H1 (cell line): ENCODE results near the gene UBE2Q2. TPM values are rescaled to one million over a fixed set of nuclear protein-coding genes. Genes with fewer than 3 reads are reported as not detected.

Source experiments
- CTCF ChIA-PET: fragments of 300-600 bp; sonication (Branson Sonifier 250); formaldehyde crosslinking; loops from one replicate; lab custom pipeline; 2021; ENCODE audit not compliant: partially characterized antibody; lab: Charles Lee
- POLR2A ChIA-PET: fragments of 300-600 bp; sonication (Branson Sonifier 250); formaldehyde crosslinking; loops from one replicate; lab custom pipeline; 2021; ENCODE audit warnings: inconsistent platforms; ENCODE audit not compliant: partially characterized antibody; lab: Charles Lee
- DNase-seq, 2 experiments: peaks; one replicate each; pipeline versions ENCODE4 v3.0.0 to v3.0.0-alpha.2; 2010 to 2022; ENCODE audit warnings: low spot score in 2 of 2, low read depth in 1 of 2, mixed read lengths in 1 of 2
- FAIRE-seq: peaks from 2 replicates; lab custom pipeline; 2011; peaks lifted over from hg19 to GRCh38; lab: Jason Lieb, UNC
- H2AFZ ChIP-seq: 2 replicates; pipeline ENCODE4 v1.8.1; 2012; ENCODE audit warnings: low read length, inconsistent platforms
- H2AK5ac ChIP-seq: 2 replicates; pipeline ENCODE4 v1.6.1; 2013; ENCODE audit warnings: low read depth, low read length
- H2BK120ac ChIP-seq: replicated peaks from 2 replicates; pipeline ENCODE3; 2013; ENCODE audit warnings: low read depth, low read length, inconsistent platforms
- H2BK12ac ChIP-seq: 2 replicates; pipeline ENCODE4 v1.6.1; 2013; ENCODE audit warnings: low read depth, low read length
- H2BK15ac ChIP-seq: 2 replicates; pipeline ENCODE4 v1.6.1; 2013; ENCODE audit warnings: low read length
- H2BK20ac ChIP-seq: 2 replicates; pipeline ENCODE4 v1.6.1; 2013; ENCODE audit warnings: low read length
- H2BK5ac ChIP-seq: 2 replicates; pipeline ENCODE4 v1.6.1; 2013; ENCODE audit warnings: low read depth, low read length
- H3K14ac ChIP-seq: 2 replicates; pipeline ENCODE4 v1.6.1; 2013; ENCODE audit warnings: inconsistent platforms; ENCODE audit not compliant: insufficient read length
- H3K18ac ChIP-seq: 2 replicates; pipeline ENCODE4 v1.6.1; 2013; ENCODE audit warnings: low read length; ENCODE audit errors: extremely low read depth
- H3K23ac ChIP-seq: 2 replicates; pipeline ENCODE4 v1.6.1; 2013; ENCODE audit warnings: inconsistent platforms; ENCODE audit not compliant: insufficient read length
- H3K23me2 ChIP-seq: 2 replicates; pipeline ENCODE4 v1.6.1; 2013; ENCODE audit warnings: low read depth, low read length
- H3K27ac ChIP-seq: 2 replicates; pipeline ENCODE4 v1.6.1; 2011; ENCODE audit warnings: low read depth, low read length, inconsistent platforms
- H3K27me3 ChIP-seq, 4 experiments: replicated peaks in 1 of 4; 1 replicate in 1 of 4; 2 replicates in 3 of 4; pipeline versions ENCODE4 v1.6.1 to v1.8.1; 2011 to 2013; ENCODE audit warnings: low read length in 3 of 4, mild to moderate bottlenecking in 3 of 4, inconsistent platforms in 2 of 4, mixed read lengths in 2 of 4, moderate library complexity in 1 of 4; ENCODE audit not compliant: control insufficient read depth in 3 of 4, insufficient read depth in 3 of 4; ENCODE audit errors: extremely low read depth in 1 of 4
- H3K36me3 ChIP-seq, 4 experiments: 2 replicates each; pipeline versions ENCODE4 v1.6.1 to v1.8.1; 2011 to 2013; ENCODE audit warnings: mild to moderate bottlenecking in 4 of 4, low read length in 3 of 4, moderate library complexity in 2 of 4, control low read depth in 1 of 4, inconsistent platforms in 1 of 4; ENCODE audit not compliant: insufficient read depth in 4 of 4, control insufficient read depth in 2 of 4
- H3K4ac ChIP-seq: replicated peaks from 2 replicates; pipeline ENCODE3; 2013; ENCODE audit warnings: low read length, low read depth, mixed read lengths, inconsistent platforms; ENCODE audit not compliant: insufficient read length
- H3K4me1 ChIP-seq, 4 experiments: replicated peaks in 1 of 4; 1 replicate in 1 of 4; 2 replicates in 3 of 4; pipeline versions ENCODE4 v1.6.1 to v1.8.1; 2011 to 2013; ENCODE audit warnings: low read length in 3 of 4, inconsistent platforms in 2 of 4, mixed read lengths in 1 of 4; ENCODE audit not compliant: insufficient read depth in 4 of 4, control insufficient read depth in 3 of 4
- H3K4me2 ChIP-seq, 2 experiments: 2 replicates each; pipeline versions ENCODE4 v1.6.1 to v1.8.1; 2011 to 2013; ENCODE audit warnings: low read depth in 2 of 2, low read length in 2 of 2, control low read depth in 1 of 2, inconsistent platforms in 1 of 2, mild to moderate bottlenecking in 1 of 2; ENCODE audit not compliant: insufficient read depth in 1 of 2
- H3K4me3 ChIP-seq, 4 experiments: fragments of 200-600, 300-600 bp in 1 of 4; sonication (generic), shearing (Covaris generic), sonication (Bioruptor Twin) in 1 of 4; 2 replicates each; pipeline versions ENCODE4 v1.5.1 to v1.8.1; 2011 to 2016; ENCODE audit warnings: low read length in 4 of 4, low read depth in 3 of 4, control low read depth in 2 of 4, inconsistent platforms in 2 of 4, mild to moderate bottlenecking in 2 of 4, mixed read lengths in 1 of 4, moderate library complexity in 1 of 4; ENCODE audit not compliant: insufficient read depth in 2 of 4; ENCODE audit errors: extremely low read depth in 1 of 4
- H3K56ac ChIP-seq: replicated peaks from 2 replicates; pipeline ENCODE3; 2013; ENCODE audit warnings: low read depth, mild to moderate bottlenecking, mixed read lengths, low read length, inconsistent platforms; ENCODE audit not compliant: insufficient read length
- H3K79me1 ChIP-seq: 2 replicates; pipeline ENCODE4 v1.6.1; 2013; ENCODE audit warnings: low read depth, low read length, control low read depth
- H3K79me2 ChIP-seq, 2 experiments: 2 replicates each; pipeline versions ENCODE4 v1.6.1 to v1.8.1; 2012 to 2013; ENCODE audit warnings: low read length in 2 of 2, mild to moderate bottlenecking in 2 of 2, inconsistent platforms in 1 of 2; ENCODE audit not compliant: insufficient read depth in 2 of 2, control insufficient read depth in 1 of 2
- H3K9ac ChIP-seq, 4 experiments: replicated peaks in 1 of 4; 1 replicate in 1 of 4; 2 replicates in 3 of 4; pipeline versions ENCODE4 v1.6.1 to v1.8.1; 2011 to 2013; ENCODE audit warnings: low read depth in 3 of 4, low read length in 3 of 4, control low read depth in 2 of 4, mild to moderate bottlenecking in 2 of 4, moderate library complexity in 2 of 4, inconsistent platforms in 1 of 4; ENCODE audit errors: extremely low read depth in 1 of 4
- H3K9me3 ChIP-seq, 2 experiments: 2 replicates each; pipeline versions ENCODE4 v1.6.1 to v1.8.1; 2012 to 2013; ENCODE audit warnings: mild to moderate bottlenecking in 2 of 2, moderate library complexity in 2 of 2, control low read depth in 1 of 2, inconsistent platforms in 1 of 2, low read depth in 1 of 2, low read length in 1 of 2, mixed read lengths in 1 of 2; ENCODE audit not compliant: insufficient read depth in 2 of 2
- H4K20me1 ChIP-seq, 2 experiments: replicated peaks in 1 of 2; 2 replicates each; pipeline versions ENCODE3 to v1.8.1; 2011 to 2013; ENCODE audit warnings: inconsistent platforms in 2 of 2, low read length in 2 of 2, mild to moderate bottlenecking in 1 of 2; ENCODE audit not compliant: insufficient read depth in 2 of 2, control insufficient read depth in 1 of 2
- H4K5ac ChIP-seq: 2 replicates; pipeline ENCODE4 v1.6.1; 2013; ENCODE audit warnings: low read length, low read depth, mixed read lengths, inconsistent platforms; ENCODE audit not compliant: insufficient read length
- H4K8ac ChIP-seq: 2 replicates; pipeline ENCODE4 v1.8.0; 2013; ENCODE audit warnings: mild to moderate bottlenecking, moderate library complexity, low read length, inconsistent platforms; ENCODE audit not compliant: insufficient read depth; ENCODE audit errors: extremely low read depth
- H4K91ac ChIP-seq: replicated peaks from 2 replicates; pipeline ENCODE3; 2013; ENCODE audit warnings: low read length, mixed read lengths, inconsistent platforms; ENCODE audit not compliant: insufficient read length
- BACH1 ChIP-seq: IDR thresholded peaks from 2 replicates; pipeline ENCODE4 v1.6.1; 2012; ENCODE audit warnings: low read length, improper control_type of control experiment
- CHD2 ChIP-seq: IDR thresholded peaks from 2 replicates; pipeline ENCODE4 v1.6.1; 2012; ENCODE audit warnings: low read length, improper control_type of control experiment
- EGR1 ChIP-seq: IDR thresholded peaks from 2 replicates; pipeline ENCODE4 v1.6.1; 2011; ENCODE audit warnings: low read depth, low read length, borderline replicate concordance
- EZH2 ChIP-seq: fragments of 200-600 bp; sonication (generic); IDR thresholded peaks from 2 replicates; pipeline ENCODE4 v1.7.1; 2012; ENCODE audit warnings: low read depth, mild to moderate bottlenecking, moderate library complexity, low read length, inconsistent platforms; ENCODE audit not compliant: severe bottlenecking
- KDM1A ChIP-seq: fragments of 200-600, 300-600 bp; sonication (generic); IDR thresholded peaks from 2 replicates; pipeline ENCODE4 v1.7.1; 2016; ENCODE audit warnings: mild to moderate bottlenecking, low read length, borderline replicate concordance
- POLR2AphosphoS5 ChIP-seq: IDR thresholded peaks from 2 replicates; pipeline ENCODE4 v1.6.1; 2011; ENCODE audit warnings: low read depth, low read length
- SAP30 ChIP-seq: fragments of 300-600 bp; sonication (generic); IDR thresholded peaks from 2 replicates; pipeline ENCODE4 v1.7.1; 2012; ENCODE audit warnings: low read length, moderate library complexity, mild to moderate bottlenecking, inconsistent platforms; ENCODE audit not compliant: insufficient read depth, insufficient replicate concordance
- SIN3A ChIP-seq, 2 experiments: IDR thresholded peaks in 1 of 2; conservative IDR thresholded peaks in 1 of 2; 2 replicates each; pipeline ENCODE4 v1.6.1; 2011 to 2012; ENCODE audit warnings: low read length in 2 of 2, improper control_type of control experiment in 1 of 2, low read depth in 1 of 2, mild to moderate bottlenecking in 1 of 2
- SP4 ChIP-seq: IDR thresholded peaks from 2 replicates; pipeline ENCODE4 v1.6.1; 2012; ENCODE audit warnings: low read length, inconsistent platforms
- SRF ChIP-seq: IDR thresholded peaks from 2 replicates; pipeline ENCODE4 v1.6.1; 2011; ENCODE audit warnings: mild to moderate bottlenecking, low read depth, low read length, moderate library complexity
- WGBS, 2 experiments: shearing (Covaris generic) in 1 of 2; methylation state at CpG; one replicate each; pipeline versions ENCODE4 v1.1.6 to v1.1.7; 2013 to 2015; ENCODE audit warnings: low lambda C conversion rate in 2 of 2, mixed read lengths in 2 of 2, inconsistent platforms in 1 of 2, low coverage in 1 of 2, missing lambda C conversion rate in 1 of 2; ENCODE audit not compliant: insufficient replicate concordance in 2 of 2, insufficient coverage in 1 of 2, insufficient read length in 1 of 2; ENCODE audit errors: extremely low coverage in 1 of 2, missing lambda C conversion rate in 1 of 2; 5-methylcytosine and 5-hydroxymethylcytosine counted together
- polyA plus RNA-seq, 7 experiments: library from polyadenylated mRNA; depleted of rRNA in 3 of 7; stranded (reverse) in 5 of 7; unstranded in 2 of 7; fragments of >200 nt in 5 of 7; fragments of 200-250 nt in 2 of 7; gene quantifications; 1 replicate in 5 of 7; 2 replicates in 1 of 7; 4 replicates in 1 of 7; pipeline versions ENCODE4 v1.2.1 to v1.2.3, GENCODE V29; 2011 to 2013; ENCODE audit warnings: missing spikeins in 2 of 7, mixed read lengths in 2 of 7
- total RNA-seq: library from RNA; stranded (reverse); fragmentation: NEBNext Ultra II Directional; extraction: Animal tissue kit (Norgen Biotek cat#: 25700); gene quantifications from 2 replicates; pipeline ENCODE4 v1.2.1, GENCODE V29; 2021
- TF ChIP-seq, protein P1 (sequence below): IDR thresholded peaks from 2 replicates; pipeline ENCODE4 v1.6.1; 2012; ENCODE audit warnings: low read length, inconsistent platforms
- TF ChIP-seq, protein P2 (sequence below): IDR thresholded peaks from 2 replicates; pipeline ENCODE4 v1.6.1; 2012; ENCODE audit warnings: inconsistent platforms

Gene UBE2Q2
- total and polyA plus RNA-seq, 2 of the 8 experiments (the other 6 are each of a cell fraction or from before 2014, with no cell fraction given) = 10.1 to 22.7 TPM

DNA sequence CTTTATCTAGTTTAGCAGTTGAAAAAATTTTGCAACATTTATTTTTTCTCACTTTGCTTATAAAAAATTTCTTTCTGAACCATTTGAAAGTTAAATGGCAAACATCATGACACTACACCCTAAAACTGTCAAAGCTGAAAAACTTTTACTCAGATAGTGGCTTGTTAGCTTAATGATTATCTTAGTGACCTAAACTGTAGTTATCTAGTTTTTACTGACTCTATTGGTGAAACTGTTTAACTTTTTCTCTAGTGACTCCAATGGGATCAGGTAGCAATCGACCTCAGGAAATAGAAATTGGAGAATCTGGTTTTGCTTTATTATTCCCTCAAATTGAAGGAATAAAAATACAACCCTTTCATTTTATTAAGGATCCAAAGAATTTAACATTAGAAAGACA, 73.7 kb downstream of the UBE2Q2 start:
- Histone ChIP-seq H3K14ac (no peak overlapping the region), H3K4me2 (no peak overlapping the region), H3K23ac (no peak overlapping the region), H3K27ac (no peak overlapping the region), H3K4ac (no peak overlapping the region), H3K79me2 (peaks cover under 1 to 39% of the 10 kb centered on the region in 2 experiments; a peak in 3 of 4 replicates), H2BK5ac (no peak overlapping the region), H2AK5ac (no peak overlapping the region), H4K91ac (no peak overlapping the region)
- DNase-seq = no peak
- no peak for TF ChIP-seq SIN3A (conservative IDR thresholded peaks at IDR 0.05 in 1 of 2, IDR thresholded peaks at IDR 0.05 in 1 of 2; ENCODE audit: low read depth in 1 of 2, low read length in 2 of 2)
- TF ChIP-seq EZH2 = no peak
- TF ChIP-seq CHD2 = no peak
- no peak for TF ChIP-seq SP4
- TF ChIP-seq, protein P1, sequence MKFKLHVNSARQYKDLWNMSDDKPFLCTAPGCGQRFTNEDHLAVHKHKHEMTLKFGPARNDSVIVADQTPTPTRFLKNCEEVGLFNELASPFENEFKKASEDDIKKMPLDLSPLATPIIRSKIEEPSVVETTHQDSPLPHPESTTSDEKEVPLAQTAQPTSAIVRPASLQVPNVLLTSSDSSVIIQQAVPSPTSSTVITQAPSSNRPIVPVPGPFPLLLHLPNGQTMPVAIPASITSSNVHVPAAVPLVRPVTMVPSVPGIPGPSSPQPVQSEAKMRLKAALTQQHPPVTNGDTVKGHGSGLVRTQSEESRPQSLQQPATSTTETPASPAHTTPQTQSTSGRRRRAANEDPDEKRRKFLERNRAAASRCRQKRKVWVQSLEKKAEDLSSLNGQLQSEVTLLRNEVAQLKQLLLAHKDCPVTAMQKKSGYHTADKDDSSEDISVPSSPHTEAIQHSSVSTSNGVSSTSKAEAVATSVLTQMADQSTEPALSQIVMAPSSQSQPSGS = no peak
- no peak for TF ChIP-seq EGR1
- TF ChIP-seq BACH1 = no peak
- no peak for TF ChIP-seq POLR2AphosphoS5
- no peak for TF ChIP-seq SAP30
- TF ChIP-seq, protein P2, sequence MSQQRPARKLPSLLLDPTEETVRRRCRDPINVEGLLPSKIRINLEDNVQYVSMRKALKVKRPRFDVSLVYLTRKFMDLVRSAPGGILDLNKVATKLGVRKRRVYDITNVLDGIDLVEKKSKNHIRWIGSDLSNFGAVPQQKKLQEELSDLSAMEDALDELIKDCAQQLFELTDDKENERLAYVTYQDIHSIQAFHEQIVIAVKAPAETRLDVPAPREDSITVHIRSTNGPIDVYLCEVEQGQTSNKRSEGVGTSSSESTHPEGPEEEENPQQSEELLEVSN = no peak
- no peak for TF ChIP-seq KDM1A
- TF ChIP-seq SRF = no peak
- TF ChIP-seq, all 59 proteins: peak for 0
- Histone ChIP-seq H3K27me3 (no peaks in the 10 kb centered on the region), H3K4me1 (no peaks in the 10 kb centered on the region), H2BK20ac (no peak overlapping the region), H3K18ac (no peak overlapping the region), H3K36me3 (peaks cover 4 to 46% (median 35%) of the 10 kb centered on the region in 4 experiments; a peak in 7 of 8 replicates), H4K8ac (no peak overlapping the region), H2BK12ac (no peak overlapping the region), H2AFZ (no peak overlapping the region), H2BK120ac (no peak overlapping the region), H3K23me2 (no peaks in the 10 kb centered on the region), H3K79me1 (peaks cover 3% of the 10 kb centered on the region; the same call in 1 of the 2 replicates), H4K20me1 (peaks cover 3 to 6% of the 10 kb centered on the region in 2 experiments), H2BK15ac (no peak overlapping the region), H3K56ac (no peak overlapping the region), H4K5ac (no peak overlapping the region), H3K4me3 (no peak overlapping the region), H3K9ac (no peak overlapping the region), H3K9me3 (no peaks in the 10 kb centered on the region)
- FAIRE-seq = no peak
- 100% methylated on average over 1 of the region's 1 CpG; no CpG with 5 or more reads in 1 of the 2 experiments for WGBS, 2 experiments
- CTCF ChIA-PET = interaction anchor here (2.3 kb wide), 1 partner anchor 12 kb away, joined by 8 read pairs; no protein-coding TSS in a partner anchor
- POLR2A ChIA-PET = no interaction called here
